Right lung (tissue), 5 donors: ENCODE results near the gene GTF2IRD1. TPM values are rescaled to one million over a fixed set of nuclear protein-coding genes. Genes with fewer than 3 reads are reported as not detected.
A peak's percentile ranks its signal among the peaks of the same experiment; 100 is the strongest.
"Not testable (repeated sequence)": the region's sequence is repeated elsewhere in the genome, so short reads cannot be mapped to it uniquely, and the experiment has no call there.

Source experiments
- DNase-seq, 2 donors: peaks; one replicate each; pipeline ENCODE4 v3.0.0-alpha.2; 2013
- polyA plus RNA-seq, 5 donors: library from polyadenylated mRNA; unstranded; fragments of 120-200 nt; gene quantifications; one replicate each; pipeline versions ENCODE4 v1.2.1 to v1.2.3, GENCODE V29; 2013; ENCODE audit warnings: inconsistent platforms in 1 of 5, low replicate concordance in 1 of 5; ENCODE audit not compliant: insufficient read length in 5 of 5, insufficient read depth in 1 of 5

Gene GTF2IRD1
- polyA plus RNA-seq, 5 donors = 28.0 to 35.6 (median 33.1) TPM

DNA sequence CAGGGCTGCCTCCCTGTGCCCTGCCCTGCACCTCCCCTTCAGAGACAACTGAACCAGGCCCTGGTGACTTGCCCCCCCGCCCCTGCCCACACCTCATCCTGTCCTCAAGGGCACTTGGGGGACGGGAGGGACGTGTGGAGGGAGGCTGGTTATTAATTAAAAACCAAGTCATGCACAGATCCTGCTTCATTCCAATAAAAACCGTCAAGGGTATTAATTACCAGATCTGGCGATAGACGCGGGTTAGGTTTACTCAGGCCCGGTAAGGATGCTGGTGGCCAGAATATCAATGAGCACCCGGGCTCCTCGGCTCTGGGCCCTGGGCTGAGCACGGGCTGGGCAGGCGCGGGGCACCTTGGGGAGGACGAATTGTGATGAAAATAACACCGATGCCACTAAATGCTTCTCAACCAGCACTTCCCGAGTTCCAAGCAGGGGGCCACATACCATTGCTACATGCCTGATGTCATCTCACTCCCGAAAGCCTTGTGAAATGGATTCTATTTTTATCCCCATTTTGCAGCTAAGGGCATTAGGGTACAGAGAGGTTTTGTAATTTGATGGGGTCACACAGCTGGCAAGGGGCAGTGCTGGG, 24.5 kb upstream of the GTF2IRD1 start:
- no peak for DNase-seq

DNA sequence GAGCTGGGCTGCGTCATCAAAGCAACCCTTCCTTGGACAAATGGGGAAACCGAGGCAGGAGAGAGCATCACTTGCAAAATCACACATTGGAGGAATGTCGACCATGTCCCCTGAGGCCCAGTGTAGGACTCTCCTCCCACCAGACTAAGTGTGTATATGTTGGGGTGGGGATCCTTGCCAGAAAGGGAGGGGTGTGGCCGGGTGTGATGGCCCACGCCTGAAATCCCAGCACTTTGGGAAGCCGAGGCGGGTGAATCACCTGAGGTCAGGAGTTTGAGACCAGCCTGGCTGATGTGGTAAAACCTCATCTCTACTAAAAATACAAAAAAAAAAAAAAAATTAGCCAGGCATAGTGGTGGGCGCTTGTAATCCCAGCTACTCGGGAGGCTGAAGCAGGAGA, 23.3 kb upstream of the GTF2IRD1 start:
- DNase-seq = not testable (repeated sequence)

DNA sequence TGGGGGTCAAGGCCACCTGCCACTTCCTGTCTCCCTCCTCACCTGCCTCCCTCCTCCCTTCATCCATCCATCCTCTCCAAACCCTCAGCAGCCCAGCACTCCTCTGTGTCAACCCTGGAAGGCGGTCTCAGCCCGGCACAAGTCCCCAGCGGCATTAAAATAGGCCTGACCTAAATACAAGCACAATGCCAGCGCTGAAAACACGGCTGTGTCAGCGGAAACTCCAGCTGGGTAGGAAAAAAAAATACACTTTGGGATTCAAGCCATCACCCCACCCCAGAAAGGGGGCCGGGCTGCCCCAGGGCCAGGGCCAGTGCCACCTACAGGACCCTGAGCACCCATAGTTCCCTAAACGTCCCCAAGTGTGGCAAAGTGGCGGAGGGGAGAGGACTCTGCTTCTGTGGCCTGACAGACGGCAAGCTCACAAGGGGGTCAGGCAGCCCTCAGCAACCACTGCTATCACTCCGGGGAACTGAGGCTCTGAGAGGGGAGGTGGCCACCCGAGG, 22.7 kb upstream of the GTF2IRD1 start:
- DNase-seq = peak in 1 of 2 donors; percentile 16

DNA sequence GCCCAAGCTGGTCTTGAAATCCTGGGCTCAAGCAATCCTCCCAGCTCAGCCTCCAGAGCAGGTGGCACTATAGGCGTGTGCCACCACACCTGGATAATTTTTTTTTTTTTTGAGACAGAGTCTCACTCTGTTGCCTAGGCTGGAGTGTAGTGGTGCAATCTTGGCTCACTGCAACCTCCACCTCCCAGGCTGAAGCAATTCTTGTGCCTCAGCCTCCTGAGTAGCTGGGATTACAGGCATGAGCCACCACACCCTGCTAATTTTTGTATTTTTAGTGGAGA, 16.5 kb upstream of the GTF2IRD1 start:
- DNase-seq = not testable (repeated sequence)

DNA sequence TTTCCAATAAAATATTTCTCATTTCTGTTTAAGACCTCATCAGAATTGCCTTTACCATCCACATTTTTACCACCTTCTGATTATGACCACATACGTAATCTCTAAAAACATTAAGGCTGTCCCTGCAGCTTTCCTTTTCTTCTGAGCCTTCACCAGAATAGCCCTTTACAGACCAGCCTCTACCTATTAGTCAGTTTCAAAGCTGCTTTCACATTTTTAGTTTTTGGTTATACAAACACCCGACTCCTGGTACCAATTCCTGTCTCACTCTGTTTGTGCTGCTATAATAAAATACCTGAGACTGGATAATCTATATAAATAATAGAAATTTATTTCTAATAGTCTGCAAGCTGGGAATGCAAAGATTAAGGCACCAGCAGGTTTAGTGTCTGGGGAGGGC, 15.4 kb upstream of the GTF2IRD1 start:
- DNase-seq = no peak

DNA sequence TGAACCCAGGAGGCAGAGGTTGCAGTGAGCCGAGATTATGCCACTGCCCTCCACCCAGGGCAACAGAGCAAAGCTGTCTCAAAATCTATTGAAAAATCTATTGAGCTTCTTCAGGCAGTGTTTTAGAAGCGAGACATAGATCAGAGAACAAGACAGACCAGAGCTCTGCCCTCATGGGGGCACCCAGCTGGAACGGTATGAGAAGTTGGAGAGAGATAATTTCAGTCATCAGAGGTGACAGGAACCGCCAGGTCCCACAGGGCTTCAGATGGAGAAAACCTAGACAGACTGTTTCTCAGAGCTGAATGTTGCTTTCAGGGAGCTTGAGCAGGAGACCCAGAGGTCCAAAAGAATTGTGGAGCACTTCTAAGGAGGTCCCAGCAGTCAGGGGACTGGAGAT, 14.2 kb upstream of the GTF2IRD1 start:
- DNase-seq = no peak

DNA sequence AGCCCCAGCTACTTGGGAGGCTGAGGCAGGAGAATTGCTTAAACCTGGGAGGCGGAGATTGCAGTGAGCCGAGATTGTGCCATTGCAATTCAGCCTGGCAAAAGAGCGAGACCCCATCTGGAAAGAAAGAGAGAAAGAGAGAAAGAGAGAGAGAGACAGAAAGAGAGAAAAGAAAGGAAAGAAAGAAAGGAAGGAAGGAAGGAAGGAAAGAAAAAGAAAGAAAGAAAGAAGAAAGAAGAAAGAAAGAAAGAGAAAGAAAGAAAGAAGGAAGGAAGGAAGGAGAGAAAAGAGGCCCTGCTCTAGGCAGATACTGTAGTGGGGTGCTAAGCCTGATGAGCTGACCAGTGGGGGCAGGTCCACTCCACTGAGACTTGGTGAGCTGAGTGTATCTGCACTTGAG, 13.6 kb upstream of the GTF2IRD1 start:
- DNase-seq = not testable (repeated sequence)

DNA sequence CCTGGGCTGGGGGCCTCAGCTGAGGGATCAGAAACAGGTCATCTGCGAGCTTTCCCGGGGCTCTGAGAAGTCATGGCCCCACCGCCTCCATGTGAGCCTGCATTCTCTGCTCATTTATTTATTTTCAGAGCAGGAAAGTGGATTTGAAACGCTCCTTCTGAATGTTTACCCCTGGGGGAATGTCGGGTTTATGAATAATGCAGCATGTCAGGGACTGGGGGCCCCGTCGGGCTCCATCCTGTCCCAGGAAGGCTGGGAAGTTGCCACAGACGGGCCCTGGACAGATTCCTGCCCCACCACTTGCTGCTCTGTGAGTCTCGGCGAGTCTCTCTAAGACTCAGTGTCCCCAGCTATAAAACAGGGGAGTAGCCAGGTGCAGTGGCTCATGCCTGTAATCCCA, 11.9 kb upstream of the GTF2IRD1 start:
- DNase-seq = no peak

DNA sequence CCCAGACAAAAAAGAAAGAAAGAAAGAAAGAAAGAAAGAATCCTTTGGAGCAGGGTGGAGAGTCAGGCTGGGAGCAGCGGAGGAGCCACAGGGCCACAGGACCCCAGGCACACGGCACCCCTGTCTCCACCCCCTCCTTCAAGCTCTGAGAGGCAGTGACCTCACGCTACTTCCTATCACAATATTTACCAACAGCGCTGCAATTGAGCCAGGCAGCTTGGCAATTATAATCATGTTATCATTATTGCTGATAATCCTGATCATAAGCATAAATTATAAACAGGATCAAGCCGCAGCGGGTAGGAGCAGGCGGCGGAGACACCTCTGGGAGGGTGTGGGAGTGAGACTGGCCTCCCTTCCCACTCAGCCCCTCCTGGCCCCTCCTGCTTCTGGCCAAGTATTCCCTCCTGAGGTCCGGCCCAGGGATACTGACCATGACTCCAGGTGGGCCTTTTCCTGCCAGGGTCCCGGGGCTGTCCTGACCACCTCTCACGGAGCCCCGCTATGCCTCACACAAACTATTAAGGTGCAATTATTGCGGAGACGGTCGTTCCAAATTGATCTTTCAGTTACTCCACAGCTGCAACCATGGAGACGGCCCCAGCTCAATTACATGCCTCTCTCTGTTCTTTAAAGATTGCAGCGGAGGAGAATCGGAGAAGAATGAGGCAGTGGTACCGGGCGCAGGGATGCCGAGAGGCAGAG, 10.0 kb upstream of the GTF2IRD1 start:
- no peak for DNase-seq

DNA sequence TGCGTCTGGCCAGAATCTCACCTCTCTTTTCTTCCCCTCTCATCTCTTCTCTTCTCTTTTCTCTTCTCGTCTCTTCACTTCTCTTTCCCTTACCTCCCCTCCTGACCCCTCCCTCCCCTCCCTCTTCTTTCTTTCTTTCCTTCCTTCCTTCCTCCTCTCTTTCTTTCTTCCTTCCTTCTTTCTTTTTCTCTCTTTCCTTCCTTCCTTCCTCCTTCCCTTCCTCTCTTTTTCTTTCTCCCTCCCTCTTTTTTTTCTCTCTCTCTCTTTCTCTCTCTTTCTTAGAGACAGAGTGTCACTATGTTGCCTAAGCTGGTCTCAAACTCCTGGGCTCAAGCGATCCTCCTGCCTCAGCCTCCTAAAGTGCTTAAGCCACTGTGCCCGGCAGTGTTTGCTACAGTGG, 4.6 kb upstream of the GTF2IRD1 start:
- no peak for DNase-seq

DNA sequence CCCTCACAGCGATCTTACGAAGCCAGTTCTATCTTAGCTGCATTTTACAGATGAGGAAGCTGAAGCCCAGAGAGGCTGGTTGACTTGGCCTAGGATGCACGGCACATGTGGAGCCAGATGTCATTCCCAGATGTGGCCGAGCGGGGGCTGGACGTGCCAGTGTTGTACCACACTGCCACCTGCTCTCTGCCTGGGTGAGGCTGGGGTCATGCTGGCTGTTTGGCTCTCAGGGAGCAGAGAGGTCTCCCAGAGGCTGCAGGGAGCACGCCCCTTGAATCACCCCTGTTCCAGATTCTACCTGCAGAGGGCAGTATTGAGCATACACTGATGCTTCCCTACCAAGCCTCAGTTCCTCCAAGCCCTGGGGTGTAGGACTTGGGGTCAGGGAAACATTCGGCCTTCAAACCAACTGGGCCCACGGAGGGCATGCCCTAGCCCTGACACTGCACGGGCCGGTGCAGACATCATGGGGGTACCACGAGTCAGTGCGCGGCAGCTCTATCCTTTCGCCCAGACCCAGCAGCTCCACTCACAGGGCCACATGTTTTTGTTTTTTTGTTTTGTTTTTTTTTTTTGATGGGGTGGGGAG, 3.8 kb upstream of the GTF2IRD1 start:
- no peak for DNase-seq

DNA sequence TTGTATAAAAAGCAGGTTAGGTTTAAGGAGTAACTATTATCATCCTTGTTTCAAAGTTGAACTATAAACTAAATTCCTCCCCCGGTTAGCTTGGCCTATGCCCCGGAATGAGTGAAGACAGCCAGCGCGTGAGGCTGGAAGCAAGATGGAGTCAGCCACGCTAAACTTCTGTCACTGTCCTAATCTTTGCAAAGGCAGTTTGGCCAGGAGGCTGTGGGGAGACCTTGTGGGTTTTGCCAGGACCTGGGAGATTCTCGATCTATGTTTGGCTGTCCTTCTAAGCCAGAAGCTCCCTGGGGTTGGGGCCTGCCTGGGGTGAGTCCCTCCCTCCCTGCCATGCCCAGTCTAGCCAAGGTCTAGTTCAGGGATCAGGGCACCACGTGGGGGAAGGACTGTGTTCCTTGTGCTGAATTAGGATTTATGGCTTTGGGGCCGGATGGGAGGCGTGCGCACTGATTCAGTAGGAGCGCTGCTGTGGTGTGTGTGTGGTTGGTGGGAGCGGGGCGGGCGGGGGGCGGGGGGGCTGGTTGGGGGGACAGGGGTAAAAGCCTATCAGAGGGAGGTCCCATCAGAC, 871 bp upstream of the GTF2IRD1 start:
- no peak for DNase-seq

DNA sequence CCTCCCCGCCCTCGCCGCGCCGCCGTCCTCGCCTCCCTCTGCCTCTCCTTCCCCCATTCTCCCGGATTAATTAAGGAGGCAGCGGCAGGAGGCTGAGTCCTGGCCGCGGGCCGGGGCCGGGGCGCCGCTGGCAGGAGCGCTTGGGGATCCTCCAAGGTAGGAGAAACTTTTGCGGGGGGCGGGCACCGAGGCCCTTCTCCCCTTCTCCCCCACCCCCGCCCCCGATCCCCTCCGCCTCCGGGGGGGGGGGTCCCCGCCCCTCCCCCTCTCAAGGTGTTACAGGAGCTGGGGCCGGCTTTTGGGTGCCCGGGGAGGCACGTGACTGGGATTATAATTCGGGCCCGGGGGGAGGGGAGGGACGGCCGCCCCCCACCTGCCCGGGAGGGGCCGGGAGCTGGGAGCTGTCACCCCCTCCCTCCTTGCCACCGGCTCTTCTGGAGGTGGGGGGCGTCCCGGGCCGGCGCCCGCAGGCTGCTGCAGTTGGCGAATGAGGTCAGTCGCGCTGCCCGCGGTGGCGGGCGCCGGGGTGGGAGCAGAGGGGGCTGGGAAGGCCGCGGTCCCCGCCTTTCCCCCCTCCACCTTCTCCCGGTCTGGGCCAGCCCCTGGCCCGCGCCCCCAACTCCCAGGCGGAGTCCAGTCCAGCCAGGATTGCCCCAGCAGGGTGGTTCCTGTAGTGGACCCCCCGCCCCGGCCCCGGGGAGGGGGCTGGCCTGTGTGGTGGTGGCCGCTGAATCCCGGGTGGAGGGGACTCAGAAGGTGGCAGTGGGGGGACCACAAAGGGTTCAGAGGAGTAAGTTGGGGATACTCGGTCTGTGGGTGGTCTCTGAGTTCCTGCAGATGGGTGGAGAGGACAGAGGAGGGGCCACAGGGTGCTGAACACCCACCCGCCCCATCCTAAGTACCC, 567 bp downstream of the GTF2IRD1 start:
- peak in 1 of 2 donors; percentile 39 for DNase-seq

DNA sequence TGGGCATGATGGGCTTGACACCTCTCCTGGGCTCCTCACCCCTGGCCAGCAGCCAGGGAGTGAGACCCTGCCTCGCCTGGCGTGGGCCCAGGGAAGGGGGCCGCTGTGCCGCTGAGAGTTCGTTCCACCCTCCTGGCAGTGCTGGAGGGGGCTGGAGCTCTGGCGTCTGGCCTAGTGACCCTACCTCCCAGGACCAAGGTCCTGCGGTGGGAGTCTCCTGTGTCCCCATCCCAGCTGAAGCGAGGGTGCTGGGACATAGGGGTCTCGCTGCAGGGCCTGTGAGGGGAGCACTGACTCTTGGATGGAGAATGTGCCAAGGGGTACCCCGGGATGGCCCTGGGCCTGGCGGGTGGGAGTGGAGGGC, 1.2 kb downstream of the GTF2IRD1 start:
- no peak for DNase-seq

DNA sequence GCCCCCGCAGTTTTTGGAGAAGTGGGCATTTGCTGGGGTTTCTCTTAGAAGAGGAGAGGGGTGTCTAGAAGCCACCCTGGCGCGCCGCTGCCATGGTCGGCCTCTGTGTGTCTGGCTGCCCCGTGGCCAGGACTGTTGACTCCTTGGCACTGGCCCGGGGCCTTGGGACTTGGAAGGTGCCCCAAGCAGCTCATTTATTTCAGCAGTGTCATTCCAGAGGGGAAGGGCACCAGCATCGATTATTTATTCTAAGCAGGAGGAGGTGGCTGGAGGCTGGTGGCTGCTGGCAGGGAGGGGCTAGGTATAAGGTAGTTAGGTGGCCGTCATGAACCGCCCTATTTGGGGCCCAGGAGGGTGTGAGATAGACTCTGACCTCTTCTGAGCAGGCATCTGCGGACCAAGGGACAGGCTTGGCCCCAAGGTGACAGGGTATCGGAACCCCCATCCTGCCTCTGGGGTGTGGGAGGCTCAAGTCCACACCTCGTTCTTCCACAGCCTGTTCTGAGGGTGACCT, 1.6 kb downstream of the GTF2IRD1 start:
- no peak for DNase-seq

DNA sequence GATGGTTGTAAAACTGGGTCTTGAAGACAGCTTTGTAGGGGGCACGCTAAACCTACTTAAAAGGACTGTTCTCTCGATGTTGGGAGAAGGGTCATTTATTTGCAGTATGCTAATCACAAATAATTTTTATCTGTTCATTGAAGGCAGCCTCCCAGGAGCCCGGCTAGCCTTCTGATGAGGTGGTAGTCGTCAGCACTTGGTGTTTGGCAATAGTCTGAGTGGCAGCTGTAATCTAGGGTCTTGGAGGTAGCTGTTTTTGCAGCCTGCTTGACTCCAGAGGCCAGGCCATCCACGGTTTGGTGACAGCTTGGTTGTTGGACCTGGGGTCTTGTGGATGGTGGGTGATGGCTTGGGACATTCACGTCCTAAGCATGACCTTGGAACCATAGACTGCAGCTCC, 2.2 kb downstream of the GTF2IRD1 start:
- no peak for DNase-seq

DNA sequence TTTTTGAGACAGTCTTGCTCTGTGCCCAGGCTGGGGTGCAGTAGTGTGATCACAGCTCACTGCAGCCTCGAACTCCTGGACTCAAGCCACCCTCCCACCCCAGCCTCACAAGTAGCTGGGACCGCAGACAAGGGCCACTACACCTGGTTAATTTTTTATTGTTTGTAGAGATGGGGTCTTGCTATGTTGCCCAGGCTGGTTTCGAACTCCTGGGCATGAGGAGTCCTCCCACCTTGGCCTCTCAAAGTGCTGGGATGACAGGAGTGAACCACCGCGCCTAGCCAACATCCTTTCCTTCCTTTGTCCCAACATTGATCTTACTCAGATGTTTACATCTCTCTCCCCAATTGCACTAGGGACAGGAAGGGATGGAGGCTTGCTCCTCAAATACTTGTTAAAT, 3.3 kb downstream of the GTF2IRD1 start:
- DNase-seq = no peak

DNA sequence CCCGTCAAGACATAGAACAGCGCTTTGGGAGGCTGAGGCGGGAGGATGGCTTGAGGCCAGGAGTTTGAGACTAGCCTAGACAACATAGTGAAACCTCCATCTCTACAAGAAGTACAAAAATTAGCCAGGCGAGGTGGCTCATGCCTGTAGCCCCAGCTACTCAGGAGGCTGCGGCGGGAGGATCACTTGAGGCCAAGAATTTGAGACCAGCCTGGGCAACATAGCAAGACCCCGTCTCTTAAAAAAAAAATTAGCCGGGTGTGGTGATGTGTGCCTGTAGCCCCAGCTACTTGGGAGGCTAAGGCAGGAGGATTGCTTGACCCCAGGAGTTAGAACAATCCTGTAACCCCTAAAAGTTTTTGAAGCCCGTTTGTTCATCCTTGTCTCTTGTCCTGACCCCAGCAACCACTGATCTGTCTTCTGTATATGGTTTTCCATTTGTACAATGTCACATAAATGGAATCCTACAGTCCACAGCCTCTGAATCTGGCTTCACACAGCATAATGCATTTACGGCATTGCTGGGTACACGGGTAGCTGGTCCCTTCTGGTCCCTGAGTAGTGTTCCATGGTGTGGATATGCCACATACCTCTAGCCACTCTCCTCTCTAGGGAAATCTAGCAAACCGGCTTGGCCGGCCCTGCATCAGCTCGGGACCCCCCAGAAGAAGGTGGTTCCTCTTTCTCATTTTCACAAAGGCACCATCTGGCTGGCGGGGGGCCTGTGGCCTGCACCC, 8.4 kb downstream of the GTF2IRD1 start:
- no peak for DNase-seq

DNA sequence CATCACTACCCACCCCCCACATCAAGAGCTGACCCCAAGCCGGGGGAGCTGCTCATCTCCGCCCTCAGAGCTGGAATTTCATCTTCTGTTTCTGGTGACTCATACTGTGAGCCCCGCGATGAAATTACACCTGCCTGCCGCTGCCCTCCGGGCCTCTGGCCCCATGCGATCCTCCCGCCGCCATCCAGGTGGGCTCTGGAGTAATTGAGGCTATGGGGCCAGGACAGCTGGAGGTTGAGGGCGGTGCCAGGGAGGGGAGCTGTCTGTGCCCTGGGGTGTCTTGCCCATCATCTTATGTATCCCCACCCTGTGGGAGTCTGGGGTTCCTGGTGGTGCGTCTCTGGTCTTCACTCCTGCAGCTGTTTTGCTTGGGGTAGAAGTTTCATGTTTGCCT, 9.0 kb downstream of the GTF2IRD1 start:
- no peak for DNase-seq

DNA sequence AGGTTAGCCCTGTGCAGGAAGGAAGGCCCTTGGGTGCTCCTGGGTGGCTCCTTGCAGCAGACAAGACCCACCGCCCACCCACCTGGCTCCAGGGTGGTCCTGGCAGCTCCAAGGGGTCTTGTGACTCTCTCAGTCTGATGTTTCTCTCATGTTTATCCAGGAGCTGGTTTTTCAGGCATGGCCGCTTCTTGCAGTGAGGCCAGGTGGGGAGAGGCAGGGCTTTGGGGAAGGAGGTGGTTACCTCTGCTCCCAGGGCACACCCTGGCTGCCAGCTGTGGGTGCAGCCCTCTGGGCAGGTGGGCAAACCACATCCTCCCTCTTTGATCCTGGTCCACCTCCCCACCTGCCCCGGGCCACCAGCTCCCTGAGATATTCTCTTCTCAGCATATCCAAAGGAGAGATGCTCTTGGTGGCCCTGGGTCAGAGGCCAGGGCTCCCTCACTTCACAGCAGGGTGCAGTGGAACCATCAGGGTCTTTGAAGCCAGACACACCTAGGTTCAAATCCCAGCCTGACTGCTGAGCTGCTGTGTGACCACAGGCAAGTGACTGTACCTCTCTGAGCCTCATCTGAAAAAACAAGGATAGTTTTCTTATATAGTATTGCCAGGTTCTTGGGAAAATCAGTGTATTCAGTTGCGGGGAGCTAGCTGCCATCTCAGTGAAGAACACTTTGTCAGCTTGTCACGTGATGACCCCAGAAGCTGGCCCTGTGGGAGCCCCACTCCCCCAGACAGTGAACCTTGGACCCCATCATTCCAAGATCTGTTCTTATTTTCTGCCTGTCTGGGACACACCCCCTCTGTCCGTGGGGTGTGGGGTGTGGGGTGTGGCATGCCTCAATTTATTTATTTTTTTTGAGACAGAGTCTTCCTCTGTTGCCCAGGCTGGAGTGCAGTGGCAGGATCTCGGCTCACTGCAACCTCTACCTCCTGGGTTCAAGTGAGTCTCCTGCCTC, 11.5 kb downstream of the GTF2IRD1 start:
- DNase-seq = peak; percentile 44 to 56
